Thyroid gland (tissue), 4 donors: ENCODE results near the gene NAGS. TPM values are rescaled to one million over a fixed set of nuclear protein-coding genes. Genes with fewer than 3 reads are reported as not detected.
"Not testable (repeated sequence)": the region's sequence is repeated elsewhere in the genome, so short reads cannot be mapped to it uniquely, and the experiment has no call there.

Source experiments
- DNase-seq, 2 donors: peaks; one replicate each; pipeline ENCODE4 v3.0.0-alpha.2; 2019
- H3K27ac ChIP-seq, 3 donors: fragments of 200-600 bp; sonication (generic); 1 replicate in 2 of 3; 2 replicates in 1 of 3; pipeline ENCODE4 v1.5.1; 2016 to 2019; ENCODE audit warnings: mild to moderate bottlenecking in 1 of 3, moderate library complexity in 1 of 3
- H3K27me3 ChIP-seq: fragments of 200-600 bp; sonication (generic); one replicate; pipeline ENCODE4 v1.5.1; 2019
- H3K36me3 ChIP-seq, 2 donors: fragments of 200-600 bp; sonication (generic); one replicate each; pipeline ENCODE4 v1.5.1; 2016 to 2019
- H3K4me1 ChIP-seq, 2 donors: fragments of 200-600 bp; sonication (generic); one replicate each; pipeline ENCODE4 v1.5.1; 2017 to 2019
- H3K4me3 ChIP-seq, 3 donors: fragments of 200-600 bp; sonication (generic); replicated peaks in 1 of 3; 1 replicate in 2 of 3; 2 replicates in 1 of 3; pipeline ENCODE4 v1.5.1; 2016; ENCODE audit warnings: mild to moderate bottlenecking in 1 of 3
- H3K9me3 ChIP-seq: fragments of 200-600 bp; sonication (generic); one replicate; pipeline ENCODE4 v1.5.1; 2017
- POLR2A ChIP-seq, 2 donors: fragments of 450-650 bp; IDR thresholded peaks; one replicate each; pipeline ENCODE4 v1.6.1; 2017; ENCODE audit warnings: antibody characterized with exemption in 2 of 2, mild to moderate bottlenecking in 2 of 2, moderate library complexity in 1 of 2
- WGBS, 2 donors: methylation state at CpG; one replicate each; pipeline ENCODE4 v1.1.5; 2017; 5-methylcytosine and 5-hydroxymethylcytosine counted together
- intact Hi-C: fragments of 100-400 bp; cut with DNase I; formaldehyde crosslinking; loops from one replicate; pipeline ENCODE4 v1.15.1; 2023
- total RNA-seq, 4 donors: library from RNA; depleted of rRNA; stranded (reverse); fragments of >200 nt; gene quantifications; one replicate each; pipeline ENCODE4 v1.2.3, GENCODE V29; 2016
- TF ChIP-seq, protein P1 (sequence below), 6 experiments: fragments of 200-600 bp in 3 of 6; fragments of 450-650 bp in 3 of 6; sonication (generic) in 3 of 6; IDR thresholded peaks; one replicate each; pipeline ENCODE4 v1.5.1; 2016 to 2019; ENCODE audit warnings: antibody characterized with exemption in 6 of 6, mild to moderate bottlenecking in 2 of 6, inconsistent platforms in 1 of 6, moderate library complexity in 1 of 6

Gene NAGS, protein sequence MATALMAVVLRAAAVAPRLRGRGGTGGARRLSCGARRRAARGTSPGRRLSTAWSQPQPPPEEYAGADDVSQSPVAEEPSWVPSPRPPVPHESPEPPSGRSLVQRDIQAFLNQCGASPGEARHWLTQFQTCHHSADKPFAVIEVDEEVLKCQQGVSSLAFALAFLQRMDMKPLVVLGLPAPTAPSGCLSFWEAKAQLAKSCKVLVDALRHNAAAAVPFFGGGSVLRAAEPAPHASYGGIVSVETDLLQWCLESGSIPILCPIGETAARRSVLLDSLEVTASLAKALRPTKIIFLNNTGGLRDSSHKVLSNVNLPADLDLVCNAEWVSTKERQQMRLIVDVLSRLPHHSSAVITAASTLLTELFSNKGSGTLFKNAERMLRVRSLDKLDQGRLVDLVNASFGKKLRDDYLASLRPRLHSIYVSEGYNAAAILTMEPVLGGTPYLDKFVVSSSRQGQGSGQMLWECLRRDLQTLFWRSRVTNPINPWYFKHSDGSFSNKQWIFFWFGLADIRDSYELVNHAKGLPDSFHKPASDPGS
- total RNA-seq: 10 to 100 TPM; 11.9 to 19.2 (median 14.5) TPM

DNA sequence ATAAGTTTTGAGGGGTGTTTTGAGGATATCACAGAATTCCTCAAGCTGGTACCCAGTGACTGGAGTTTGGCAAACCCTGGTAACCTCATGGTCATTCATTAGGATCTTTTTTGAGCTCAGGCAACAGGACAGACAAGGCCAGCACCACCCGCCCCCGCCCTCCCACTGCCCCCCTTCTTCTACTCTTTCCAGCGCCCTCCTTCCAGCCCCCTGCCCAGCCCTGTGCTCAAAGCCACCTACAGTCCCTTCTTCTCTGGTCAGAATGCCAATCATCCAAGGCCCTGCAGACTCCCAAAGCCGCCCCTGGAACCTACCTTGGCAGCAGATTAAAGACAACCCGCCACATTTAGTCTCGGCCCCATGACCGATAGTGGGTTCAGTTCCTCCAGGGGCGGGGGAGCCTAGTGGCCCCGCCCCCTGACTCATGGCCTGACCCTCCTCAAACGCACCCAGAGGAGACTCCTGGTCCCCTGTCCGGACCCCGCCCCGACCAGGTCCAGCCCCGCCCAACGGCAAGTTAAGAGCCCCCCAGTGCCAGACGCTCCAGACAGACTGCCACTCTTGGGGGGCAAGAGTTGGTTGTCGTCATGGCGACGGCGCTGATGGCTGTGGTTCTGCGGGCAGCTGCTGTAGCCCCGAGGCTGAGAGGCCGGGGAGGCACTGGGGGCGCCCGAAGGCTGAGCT is at the start of gene NAGS:
Gene NAGS, plus strand, starts transcription at position 546 of the 684 bp plus-strand sequence. Its CDS starts 42 bp downstream, at position 588.
- DNase-seq: peak; percentile 53
- WGBS, 2 donors: 22 to 41% methylated on average over 8 to 10 of the region's 25 CpGs
- Histone ChIP-seq H3K4me1 (peaks cover 28 to 36% of the 10 kb centered on the region in 2 donors), H3K9me3 (no peaks in the 10 kb centered on the region), H3K27me3 (no peaks in the 10 kb centered on the region), H3K36me3 (no peaks in the 10 kb centered on the region), H3K4me3 (peak within 1 kb of the TSS in 2 of 3 donors; percentile 8 to 37), H3K27ac (peak within 1 kb of the TSS; percentile 77 to 90 (median 86))
- TF ChIP-seq, protein P1, sequence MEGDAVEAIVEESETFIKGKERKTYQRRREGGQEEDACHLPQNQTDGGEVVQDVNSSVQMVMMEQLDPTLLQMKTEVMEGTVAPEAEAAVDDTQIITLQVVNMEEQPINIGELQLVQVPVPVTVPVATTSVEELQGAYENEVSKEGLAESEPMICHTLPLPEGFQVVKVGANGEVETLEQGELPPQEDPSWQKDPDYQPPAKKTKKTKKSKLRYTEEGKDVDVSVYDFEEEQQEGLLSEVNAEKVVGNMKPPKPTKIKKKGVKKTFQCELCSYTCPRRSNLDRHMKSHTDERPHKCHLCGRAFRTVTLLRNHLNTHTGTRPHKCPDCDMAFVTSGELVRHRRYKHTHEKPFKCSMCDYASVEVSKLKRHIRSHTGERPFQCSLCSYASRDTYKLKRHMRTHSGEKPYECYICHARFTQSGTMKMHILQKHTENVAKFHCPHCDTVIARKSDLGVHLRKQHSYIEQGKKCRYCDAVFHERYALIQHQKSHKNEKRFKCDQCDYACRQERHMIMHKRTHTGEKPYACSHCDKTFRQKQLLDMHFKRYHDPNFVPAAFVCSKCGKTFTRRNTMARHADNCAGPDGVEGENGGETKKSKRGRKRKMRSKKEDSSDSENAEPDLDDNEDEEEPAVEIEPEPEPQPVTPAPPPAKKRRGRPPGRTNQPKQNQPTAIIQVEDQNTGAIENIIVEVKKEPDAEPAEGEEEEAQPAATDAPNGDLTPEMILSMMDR (IDR thresholded peaks at IDR 0.05): no peak
- intact Hi-C loops: no loop called here

DNA sequence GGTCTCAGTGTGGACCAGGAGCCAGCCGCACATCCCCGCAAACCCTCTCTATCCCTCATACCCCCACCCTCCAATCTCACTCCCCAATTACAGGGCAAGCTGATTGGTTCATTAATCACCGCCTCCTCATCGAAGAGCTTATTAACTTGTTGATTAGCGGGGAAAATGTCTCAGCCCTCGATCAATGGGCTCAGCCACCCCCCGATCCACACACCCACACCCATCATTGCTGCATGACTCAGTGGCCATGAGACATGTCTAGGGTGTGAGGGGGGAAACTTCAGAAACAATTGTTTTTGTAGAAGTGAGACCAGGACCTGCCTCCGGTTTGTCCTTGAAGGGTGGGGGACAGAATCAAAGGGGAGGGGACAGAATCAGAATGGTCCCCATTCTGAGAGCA is 48.2 kb upstream of the NAGS start:
- intact Hi-C loops: no loop called here
- WGBS, 2 donors: 85 to 92% methylated on average over 7 to 8 of the region's 8 CpGs

DNA sequence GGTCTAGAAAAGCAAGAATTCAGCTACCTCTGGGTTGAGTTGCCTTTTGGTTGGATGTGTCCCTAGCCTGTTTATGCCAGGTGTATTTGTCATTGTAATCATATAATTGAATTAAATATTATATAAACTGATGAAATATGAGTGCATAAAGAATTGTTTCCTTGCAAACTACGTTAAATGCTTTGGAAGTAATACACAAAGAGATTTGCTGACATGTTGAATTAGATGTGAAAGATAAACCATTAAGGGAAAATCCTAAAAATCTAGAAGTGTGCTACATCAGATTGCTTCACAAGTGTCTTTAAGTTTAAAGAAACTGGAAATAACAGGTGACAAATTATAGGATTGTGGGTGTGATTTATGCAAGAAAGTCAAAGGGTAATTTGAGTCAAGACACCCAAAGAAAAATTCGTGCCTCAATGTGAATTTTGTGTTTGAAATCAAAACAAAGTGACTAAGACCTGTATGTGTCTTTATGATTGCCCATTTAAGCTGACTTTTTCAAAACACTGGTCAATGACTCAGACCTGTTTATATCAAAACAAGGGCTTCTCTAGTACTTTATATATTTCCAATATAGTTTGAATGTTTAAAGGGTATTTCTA is 45.6 kb upstream of the NAGS start:
- TF ChIP-seq POLR2A (IDR thresholded peaks at IDR 0.05): no peak
- TF ChIP-seq, protein P1 (IDR thresholded peaks at IDR 0.05): no peak
- no peaks in the 10 kb centered on the region for H3K27me3 ChIP-seq
- intact Hi-C loops: no loop called here

More for the DNA sequence above, 48.2 kb upstream of the NAGS start:
- no peak for TF ChIP-seq POLR2A (IDR thresholded peaks at IDR 0.05)
- TF ChIP-seq, protein P1 (IDR thresholded peaks at IDR 0.05): no peak
- no peaks in the 10 kb centered on the region for H3K9me3 ChIP-seq
- H3K4me1 ChIP-seq: peaks cover 12 to 14% of the 10 kb centered on the region in 2 donors
- no peaks in the 10 kb centered on the region for H3K36me3 ChIP-seq
- no peak overlapping the region for H3K27ac ChIP-seq
- DNase-seq: no peak
- H3K27me3 ChIP-seq: no peaks in the 10 kb centered on the region
- H3K4me3 ChIP-seq: no peak overlapping the region

DNA sequence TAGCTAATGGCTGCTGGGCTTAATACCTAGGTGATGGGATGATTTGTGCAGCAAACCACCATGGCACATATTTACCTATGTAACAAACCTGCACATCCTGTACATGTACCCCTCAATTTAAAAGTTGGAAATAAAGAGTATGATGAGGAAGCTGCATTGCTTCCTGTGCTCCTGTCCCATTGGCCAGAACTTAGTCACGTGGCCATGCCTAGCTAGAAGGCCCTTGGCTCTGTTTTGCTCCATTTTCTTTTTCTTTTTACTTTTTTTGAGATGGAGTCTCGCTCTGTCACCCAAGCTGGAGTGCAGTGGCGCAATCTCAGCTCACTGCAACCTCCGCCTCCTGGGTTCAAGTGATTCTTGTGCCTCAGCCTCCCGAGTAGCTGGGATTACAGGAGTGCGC is 43.1 kb upstream of the NAGS start:
- DNase-seq, H3K4me3 ChIP-seq, H3K4me1 ChIP-seq, H3K36me3 ChIP-seq, H3K27ac ChIP-seq, H3K9me3 ChIP-seq, intact Hi-C loops, H3K27me3 ChIP-seq: not testable (repeated sequence)
- 94 to 97% methylated on average over 6 of the region's 6 CpGs for WGBS, 2 donors

More for the DNA sequence above, 45.6 kb upstream of the NAGS start:
- Histone ChIP-seq H3K4me1 (no peaks in the 10 kb centered on the region), H3K4me3 (no peak overlapping the region), H3K9me3 (no peaks in the 10 kb centered on the region), H3K36me3 (no peaks in the 10 kb centered on the region), H3K27ac (no peak overlapping the region)
- 62 to 77% methylated on average over 2 of the region's 2 CpGs for WGBS, 2 donors
- no peak for DNase-seq

DNA sequence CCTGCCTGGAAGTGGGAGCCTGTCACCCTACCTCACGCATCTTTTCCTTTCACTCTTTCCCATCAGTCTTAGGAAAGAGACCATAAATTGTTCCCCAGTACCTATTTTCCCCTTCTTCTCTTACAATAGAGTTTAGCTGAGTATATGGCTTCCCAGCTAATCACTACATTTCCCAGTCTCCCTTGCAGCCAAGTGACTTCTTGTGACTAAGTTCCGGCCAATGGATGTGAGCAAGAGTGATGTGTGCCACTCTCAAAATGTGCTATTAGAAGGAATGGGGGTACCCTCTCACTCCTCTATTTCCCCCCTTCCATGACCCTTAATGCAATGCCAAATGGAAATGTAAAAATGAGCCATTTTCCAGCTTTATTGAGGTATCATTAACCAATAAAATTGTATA is 42.5 kb upstream of the NAGS start:
- Histone ChIP-seq H3K9me3 (no peaks in the 10 kb centered on the region), H3K27me3 (no peaks in the 10 kb centered on the region), H3K4me1 (no peaks in the 10 kb centered on the region), H3K36me3 (no peaks in the 10 kb centered on the region), H3K4me3 (no peak overlapping the region), H3K27ac (no peak overlapping the region)
- no peak for DNase-seq
- WGBS, 2 donors: 77 to 94% methylated on average over 2 of the region's 2 CpGs
- TF ChIP-seq, protein P1 (IDR thresholded peaks at IDR 0.05): no peak
- no peak for TF ChIP-seq POLR2A (IDR thresholded peaks at IDR 0.05)
- intact Hi-C loops: no loop called here
